Left ventricle myocardium inferior (tissue), 1 donor: Measurements from ENCODE around the gene KRT6C. TPM values are rescaled to one million over a fixed set of nuclear protein-coding genes. Genes with fewer than 3 reads are reported as not detected.

Experiments
- DNase-seq: peaks from one replicate; pipeline ENCODE4 v3.0.0-alpha.2; 2020
- H3K27ac ChIP-seq: fragments of 200-600 bp; replicated peaks from 2 replicates; pipeline ENCODE4 v1.8.0; 2021
- H3K27me3 ChIP-seq: fragments of 200-600 bp; 2 replicates; pipeline ENCODE4 v1.8.0; 2021; ENCODE audit warnings: low read depth
- H3K36me3 ChIP-seq: fragments of 200-600 bp; 2 replicates; pipeline ENCODE4 v1.8.0; 2021
- H3K4me1 ChIP-seq: fragments of 200-600 bp; 2 replicates; pipeline ENCODE4 v1.8.0; 2021
- H3K4me3 ChIP-seq: fragments of 200-600 bp; 2 replicates; pipeline ENCODE4 v1.8.0; 2021; ENCODE audit warnings: mild to moderate bottlenecking, moderate library complexity
- H3K9me3 ChIP-seq: fragments of 200-600 bp; replicated peaks from 2 replicates; pipeline ENCODE4 v1.8.0; 2021
- intact Hi-C: fragments of 100-400 bp; cut with micrococcal nuclease; formaldehyde crosslinking; loops from one replicate; pipeline ENCODE4 v1.11.0; 2022
- total RNA-seq: library from RNA; stranded (reverse); fragmentation: NEBNext Ultra II Directional; extraction: Animal tissue kit (Norgen Biotek cat#: 25700); gene quantifications from one replicate; pipeline ENCODE4 v1.2.1, GENCODE V29; 2021
- TF ChIP-seq, protein P1 (sequence below): fragments of 200-600 bp; IDR thresholded peaks from 2 replicates; pipeline ENCODE4 v1.8.0; 2021; ENCODE audit warnings: antibody characterized with exemption, mild to moderate bottlenecking, borderline replicate concordance
- donor health status: DM: no; HTN: yes; CAD: no; lungs with severe emphysema.

Gene KRT6C
- total RNA-seq, 1 donor from 2014 or later = not detected

DNA sequence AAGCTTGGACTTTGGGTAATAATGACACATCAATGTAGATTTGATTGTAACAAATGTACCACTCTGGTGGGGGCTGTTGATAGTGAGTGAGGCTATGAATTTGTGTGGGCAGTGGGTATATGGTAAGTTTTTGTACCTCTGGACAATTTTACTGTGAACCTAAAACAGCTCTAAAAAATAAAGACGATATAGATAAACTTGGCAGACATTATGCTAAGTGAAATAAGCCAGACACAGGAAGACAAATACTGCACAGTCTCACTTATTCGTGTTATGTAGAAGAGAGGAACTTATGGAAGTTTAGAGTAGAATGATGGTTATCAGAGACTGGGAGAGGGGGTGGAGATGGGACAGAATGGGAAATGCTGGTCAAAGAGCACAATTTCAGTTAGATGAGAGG is 8.7 kb downstream of the KRT6C start:
- no peaks in the 10 kb centered on the region for H3K9me3 ChIP-seq
- no peaks in the 10 kb centered on the region for H3K4me1 ChIP-seq
- TF ChIP-seq, protein P1, sequence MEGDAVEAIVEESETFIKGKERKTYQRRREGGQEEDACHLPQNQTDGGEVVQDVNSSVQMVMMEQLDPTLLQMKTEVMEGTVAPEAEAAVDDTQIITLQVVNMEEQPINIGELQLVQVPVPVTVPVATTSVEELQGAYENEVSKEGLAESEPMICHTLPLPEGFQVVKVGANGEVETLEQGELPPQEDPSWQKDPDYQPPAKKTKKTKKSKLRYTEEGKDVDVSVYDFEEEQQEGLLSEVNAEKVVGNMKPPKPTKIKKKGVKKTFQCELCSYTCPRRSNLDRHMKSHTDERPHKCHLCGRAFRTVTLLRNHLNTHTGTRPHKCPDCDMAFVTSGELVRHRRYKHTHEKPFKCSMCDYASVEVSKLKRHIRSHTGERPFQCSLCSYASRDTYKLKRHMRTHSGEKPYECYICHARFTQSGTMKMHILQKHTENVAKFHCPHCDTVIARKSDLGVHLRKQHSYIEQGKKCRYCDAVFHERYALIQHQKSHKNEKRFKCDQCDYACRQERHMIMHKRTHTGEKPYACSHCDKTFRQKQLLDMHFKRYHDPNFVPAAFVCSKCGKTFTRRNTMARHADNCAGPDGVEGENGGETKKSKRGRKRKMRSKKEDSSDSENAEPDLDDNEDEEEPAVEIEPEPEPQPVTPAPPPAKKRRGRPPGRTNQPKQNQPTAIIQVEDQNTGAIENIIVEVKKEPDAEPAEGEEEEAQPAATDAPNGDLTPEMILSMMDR = no peak
- peaks cover 46% of the 10 kb centered on the region for H3K27me3 ChIP-seq
- no peak overlapping the region for H3K4me3 ChIP-seq
- no peak for DNase-seq
- no peak overlapping the region for H3K27ac ChIP-seq
- no peaks in the 10 kb centered on the region for H3K36me3 ChIP-seq
- intact Hi-C loops = no loop called here

DNA sequence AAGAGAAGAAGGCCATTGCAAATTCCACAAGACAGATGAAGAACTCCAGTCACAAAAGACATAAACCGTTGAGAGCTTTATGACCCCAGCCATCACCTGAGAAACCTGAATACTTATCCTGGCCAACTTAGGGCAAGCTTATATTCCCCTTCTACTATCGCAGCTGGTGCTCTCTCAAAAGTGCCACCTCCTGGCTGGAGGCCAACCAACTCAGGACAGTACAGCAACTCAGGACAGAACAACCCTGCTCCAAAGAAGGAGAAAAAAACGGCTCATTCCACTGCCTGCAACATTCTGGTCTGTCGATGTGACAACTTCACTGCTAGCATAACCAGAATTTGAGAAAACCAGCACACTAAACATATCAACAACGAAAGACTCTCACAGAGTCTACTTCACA is 11.9 kb downstream of the KRT6C start:
- Histone ChIP-seq H3K36me3 (no peaks in the 10 kb centered on the region), H3K9me3 (no peaks in the 10 kb centered on the region), H3K27me3 (peaks cover 24% of the 10 kb centered on the region), H3K27ac (no peak overlapping the region), H3K4me3 (no peak overlapping the region), H3K4me1 (no peaks in the 10 kb centered on the region)
- peak; percentile 33 for DNase-seq
- intact Hi-C loops = no loop called here
- TF ChIP-seq, protein P1 = no peak

DNA sequence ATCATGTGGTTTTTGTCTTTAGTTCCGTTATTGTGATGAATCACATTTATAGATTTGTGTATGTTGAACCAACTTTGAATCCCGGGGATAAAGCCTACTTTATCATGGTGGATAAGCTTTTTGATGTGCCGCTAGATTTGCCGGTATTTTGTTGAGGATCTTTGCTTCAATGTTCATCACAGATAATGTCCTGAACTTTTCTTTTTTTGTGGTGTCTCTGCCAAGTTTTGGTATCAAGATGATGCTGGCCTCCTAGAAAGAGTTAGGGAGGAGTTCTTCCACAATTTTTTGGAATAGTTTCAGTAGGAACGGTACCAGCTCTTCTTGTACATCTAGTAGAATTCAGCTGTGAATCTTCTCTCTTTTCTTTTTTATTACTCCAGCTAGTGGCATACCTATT is 14.7 kb downstream of the KRT6C start:
- DNase-seq = no peak
- Histone ChIP-seq H3K27ac (no peak overlapping the region), H3K4me1 (no peaks in the 10 kb centered on the region), H3K4me3 (no peak overlapping the region), H3K27me3 (peaks cover 24% of the 10 kb centered on the region), H3K36me3 (no peaks in the 10 kb centered on the region), H3K9me3 (no peaks in the 10 kb centered on the region)
- TF ChIP-seq, protein P1 = no peak
- intact Hi-C loops = no loop called here

DNA sequence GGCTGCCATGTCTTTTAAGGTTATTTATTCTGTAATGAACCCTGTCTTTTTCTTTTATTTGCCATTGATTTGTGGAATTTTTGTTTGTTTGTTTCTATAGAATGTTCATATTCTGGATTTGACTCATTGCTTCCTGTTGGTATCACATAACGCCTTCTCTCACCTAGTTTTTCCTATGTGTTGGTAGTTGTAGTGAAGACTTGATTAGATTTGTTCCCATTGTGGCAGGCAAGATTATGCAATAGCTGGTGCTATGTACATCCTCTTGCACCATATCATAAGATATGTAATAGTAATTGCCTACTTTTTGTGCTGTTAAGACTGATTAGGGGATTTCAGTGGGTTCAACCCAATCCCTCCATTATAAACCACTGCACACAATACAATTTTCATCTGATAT is 17.8 kb downstream of the KRT6C start:
- H3K27ac ChIP-seq = no peak overlapping the region
- no peaks in the 10 kb centered on the region for H3K36me3 ChIP-seq
- H3K4me1 ChIP-seq = no peaks in the 10 kb centered on the region
- TF ChIP-seq, protein P1 = no peak
- intact Hi-C loops = no loop called here
- peaks cover 21% of the 10 kb centered on the region for H3K27me3 ChIP-seq
- no peak for DNase-seq
- H3K9me3 ChIP-seq = no peaks in the 10 kb centered on the region
- H3K4me3 ChIP-seq = no peak overlapping the region

DNA sequence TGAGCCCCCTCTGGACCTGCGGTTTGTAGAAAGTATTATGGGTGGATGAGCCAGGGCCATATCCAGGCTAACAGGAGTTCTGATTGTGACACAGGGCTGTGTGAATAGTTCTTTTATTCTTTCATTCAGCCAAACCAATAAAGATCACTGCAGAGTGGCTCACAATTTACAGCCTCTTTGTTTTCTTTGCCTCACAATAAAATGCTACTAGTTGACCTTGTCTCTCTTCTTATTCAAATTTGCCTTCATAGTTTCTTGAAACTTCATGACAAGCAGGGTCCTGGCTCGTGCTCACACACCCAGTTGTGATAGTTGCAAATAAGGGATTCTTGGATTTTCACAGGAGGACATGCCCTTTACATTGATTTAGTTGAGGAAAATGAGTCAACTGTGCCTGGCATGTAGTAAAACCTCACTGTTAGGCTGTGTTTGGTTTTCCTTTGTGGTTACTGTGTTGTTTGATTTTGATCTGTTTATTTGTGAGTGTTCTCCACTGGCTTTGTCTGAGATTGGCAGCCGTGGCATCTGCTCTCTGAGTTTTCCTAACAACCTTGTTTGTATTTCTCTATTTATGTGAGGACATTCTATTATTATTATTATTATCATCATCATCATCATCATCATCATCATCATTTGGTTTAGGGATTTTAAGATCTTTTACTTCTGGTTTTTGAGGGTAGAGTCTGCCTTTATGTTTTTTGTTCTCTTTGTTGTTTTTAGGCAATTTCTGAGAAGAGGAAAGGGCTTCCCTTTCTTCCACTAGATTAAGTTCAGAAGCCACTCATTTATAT is 19.0 kb downstream of the KRT6C start:
- Histone ChIP-seq H3K9me3 (no peaks in the 10 kb centered on the region), H3K4me1 (no peaks in the 10 kb centered on the region), H3K27me3 (peaks cover 20% of the 10 kb centered on the region), H3K27ac (no peak overlapping the region), H3K4me3 (no peak overlapping the region), H3K36me3 (no peaks in the 10 kb centered on the region)
- intact Hi-C loops = no loop called here
- DNase-seq = no peak
- TF ChIP-seq, protein P1 = no peak
